ENCODE data around the gene PCDHGC3. TPM values are rescaled to one million over a fixed set of nuclear protein-coding genes. Genes with fewer than 3 reads are reported as not detected.
"Not testable (repeated sequence)": the region's sequence is repeated elsewhere in the genome, so short reads cannot be mapped to it uniquely, and the experiment has no call there.

Gene PCDHGC3
- total RNA-seq, 2 experiments from 2014 or later, result 27.2 to 59.7 TPM

DNA sequence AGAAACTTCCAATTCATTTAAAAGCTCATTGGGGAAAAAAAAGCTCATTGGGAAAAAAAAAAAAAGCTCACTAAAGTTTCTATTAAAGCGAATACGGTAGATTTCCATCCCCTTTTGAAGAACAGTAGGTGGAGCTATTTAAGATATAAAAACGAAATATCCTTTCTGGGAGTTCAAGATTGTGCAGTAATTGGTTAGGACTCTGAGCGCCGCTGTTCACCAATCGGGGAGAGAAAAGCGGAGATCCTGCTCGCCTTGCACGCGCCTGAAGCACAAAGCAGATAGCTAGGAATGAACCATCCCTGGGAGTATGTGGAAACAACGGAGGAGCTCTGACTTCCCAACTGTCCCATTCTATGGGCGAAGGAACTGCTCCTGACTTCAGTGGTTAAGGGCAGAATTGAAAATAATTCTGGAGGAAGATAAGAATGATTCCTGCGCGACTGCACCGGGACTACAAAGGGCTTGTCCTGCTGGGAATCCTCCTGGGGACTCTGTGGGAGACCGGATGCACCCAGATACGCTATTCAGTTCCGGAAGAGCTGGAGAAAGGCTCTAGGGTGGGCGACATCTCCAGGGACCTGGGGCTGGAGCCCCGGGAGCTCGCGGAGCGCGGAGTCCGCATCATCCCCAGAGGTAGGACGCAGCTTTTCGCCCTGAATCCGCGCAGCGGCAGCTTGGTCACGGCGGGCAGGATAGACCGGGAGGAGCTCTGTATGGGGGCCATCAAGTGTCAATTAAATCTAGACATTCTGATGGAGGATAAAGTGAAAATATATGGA, 45.2 kb upstream of the PCDHGC3 start, which contains the start of gene PCDHGA12:
TSS of gene PCDHGA12 (plus strand) at position 176 of the 782 bp plus-strand sequence. CDS start at position 429, 253 bp downstream.
- no peaks in the 10 kb centered on the region for H4K20me1 ChIP-seq (ENCODE audit: insufficient read depth, low read length)
- no peak within 1 kb of the TSS for H2AFZ ChIP-seq (ENCODE audit: low read length)
- H3K9me3 ChIP-seq (ENCODE audit: low read length), result no peaks in the 10 kb centered on the region
- no peaks in the 10 kb centered on the region for H3K79me2 ChIP-seq (ENCODE audit: insufficient read depth, low read depth, low read length)
- ChIA-PET CTCF (ENCODE audit: unreplicated experiment) (interaction anchor here (0.6 to 1.9 kb wide), 11 partner anchors 9 to 133 kb away, joined by 3 to 10 read pairs (median 3); partner anchors contain the start of gene PCDHGB7), POLR2A (interaction anchor here (0.6 to 1.6 kb wide), 7 partner anchors 9 to 100 kb away, joined by 3 to 6 read pairs (median 3); partner anchors contain the start of gene PCDHGA11)
- H3K4me1 ChIP-seq (ENCODE audit: insufficient read depth, low read length, poor library complexity, severe bottlenecking), result no peaks in the 10 kb centered on the region
- H3K4me3 ChIP-seq (ENCODE audit: low read depth, low read length, poor library complexity, severe bottlenecking), result no peak within 1 kb of the TSS
- DNase-seq (ENCODE audit: low spot score), result peak; percentile 76
- H3K36me3 ChIP-seq (ENCODE audit: insufficient read depth, low read length), result no peaks in the 10 kb centered on the region
- no peak within 1 kb of the TSS for H3K27ac ChIP-seq (ENCODE audit: low read depth, low read length, poor library complexity, severe bottlenecking)
- intact Hi-C loops (cut with micrococcal nuclease; ENCODE audit: unreplicated experiment), result no loop called here
- peak within 1 kb of the TSS; percentile 20; the same call in 1 of the 2 replicates for H3K4me2 ChIP-seq (ENCODE audit: low read length)
- no TSS peak for BruUV-seq (replicated peaks)
- H3K9me2 ChIP-seq (ENCODE audit: insufficient read depth, low read length), result no peaks in the 10 kb centered on the region
- TF ChIP-seq CTCF (conservative IDR thresholded peaks at IDR 0.05; ENCODE audit: low read length) (peak; percentile 85), EZH2phosphoT487 (IDR thresholded peaks at IDR 0.05; ENCODE audit: borderline replicate concordance, low read depth, low read length) (no peak)

GRCh38 chr5:141431286-141431685, 44.5 kb upstream of the PCDHGC3 start:
- Histone ChIP-seq H3K9me3 (ENCODE audit: low read length) (no peaks in the 10 kb centered on the region), H3K4me2 (ENCODE audit: low read length) (no peak overlapping the region; the same call in 1 of the 2 replicates), H2AFZ (ENCODE audit: low read length) (no peak overlapping the region), H3K9me2 (ENCODE audit: insufficient read depth, low read length) (no peaks in the 10 kb centered on the region), H3K36me3 (ENCODE audit: insufficient read depth, low read length) (no peaks in the 10 kb centered on the region), H3K4me3 (ENCODE audit: low read depth, low read length, poor library complexity, severe bottlenecking) (no peak overlapping the region), H3K4me1 (ENCODE audit: insufficient read depth, low read length, poor library complexity, severe bottlenecking) (no peaks in the 10 kb centered on the region), H4K20me1 (ENCODE audit: insufficient read depth, low read length) (no peaks in the 10 kb centered on the region), H3K79me2 (ENCODE audit: insufficient read depth, low read depth, low read length) (no peaks in the 10 kb centered on the region), H3K27ac (ENCODE audit: low read depth, low read length, poor library complexity, severe bottlenecking) (no peak overlapping the region)
- TF ChIP-seq CTCF (conservative IDR thresholded peaks at IDR 0.05; ENCODE audit: low read length) (no peak), EZH2phosphoT487 (IDR thresholded peaks at IDR 0.05; ENCODE audit: borderline replicate concordance, low read depth, low read length) (no peak)
- ChIA-PET CTCF (ENCODE audit: unreplicated experiment) (interaction anchor here (0.6 to 1.9 kb wide), 3 partner anchors 40 to 82 kb away, joined by 3 to 10 read pairs (median 3); no protein-coding TSS in a partner anchor), POLR2A (interaction anchor here (1.2 kb wide), 1 partner anchor 10 kb away, joined by 3 read pairs; the partner anchor contains the start of gene PCDHGA11)
- intact Hi-C loops (cut with micrococcal nuclease; ENCODE audit: unreplicated experiment), result no loop called here
- BruUV-seq (replicated peaks), result no TSS peak
- no peak for DNase-seq (ENCODE audit: low spot score)

DNA sequence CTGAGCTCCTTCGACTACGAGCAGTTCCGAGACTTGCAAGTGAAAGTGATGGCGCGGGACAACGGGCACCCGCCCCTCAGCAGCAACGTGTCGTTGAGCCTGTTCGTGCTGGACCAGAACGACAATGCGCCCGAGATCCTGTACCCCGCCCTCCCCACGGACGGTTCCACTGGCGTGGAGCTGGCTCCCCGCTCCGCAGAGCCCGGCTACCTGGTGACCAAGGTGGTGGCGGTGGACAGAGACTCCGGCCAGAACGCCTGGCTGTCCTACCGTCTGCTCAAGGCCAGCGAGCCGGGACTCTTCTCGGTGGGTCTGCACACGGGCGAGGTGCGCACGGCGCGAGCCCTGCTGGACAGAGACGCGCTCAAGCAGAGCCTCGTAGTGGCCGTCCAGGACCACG, 43.5 kb upstream of the PCDHGC3 start:
- H3K27ac ChIP-seq (ENCODE audit: low read depth, low read length, poor library complexity, severe bottlenecking); POLR2A ChIA-PET; CTCF ChIA-PET (ENCODE audit: unreplicated experiment); H3K9me3 ChIP-seq (ENCODE audit: low read length); H3K79me2 ChIP-seq (ENCODE audit: insufficient read depth, low read depth, low read length); DNase-seq (ENCODE audit: low spot score); H3K36me3 ChIP-seq (ENCODE audit: insufficient read depth, low read length); H3K4me1 ChIP-seq (ENCODE audit: insufficient read depth, low read length, poor library complexity, severe bottlenecking); H3K4me3 ChIP-seq (ENCODE audit: low read depth, low read length, poor library complexity, severe bottlenecking); BruUV-seq (replicated peaks); H3K4me2 ChIP-seq (ENCODE audit: low read length); intact Hi-C loops (cut with micrococcal nuclease; ENCODE audit: unreplicated experiment); H3K9me2 ChIP-seq (ENCODE audit: insufficient read depth, low read length); H4K20me1 ChIP-seq (ENCODE audit: insufficient read depth, low read length); H2AFZ ChIP-seq (ENCODE audit: low read length): not testable (repeated sequence)

GRCh38 chr5:141432726-141433125, 43.0 kb upstream of the PCDHGC3 start:
- H3K27ac ChIP-seq (ENCODE audit: low read depth, low read length, poor library complexity, severe bottlenecking); H3K79me2 ChIP-seq (ENCODE audit: insufficient read depth, low read depth, low read length); H2AFZ ChIP-seq (ENCODE audit: low read length); H3K9me2 ChIP-seq (ENCODE audit: insufficient read depth, low read length); H3K4me2 ChIP-seq (ENCODE audit: low read length); intact Hi-C loops (cut with micrococcal nuclease; ENCODE audit: unreplicated experiment); H3K4me1 ChIP-seq (ENCODE audit: insufficient read depth, low read length, poor library complexity, severe bottlenecking); POLR2A ChIA-PET; H3K4me3 ChIP-seq (ENCODE audit: low read depth, low read length, poor library complexity, severe bottlenecking); DNase-seq (ENCODE audit: low spot score); BruUV-seq (replicated peaks); CTCF ChIA-PET (ENCODE audit: unreplicated experiment); H4K20me1 ChIP-seq (ENCODE audit: insufficient read depth, low read length); H3K9me3 ChIP-seq (ENCODE audit: low read length); H3K36me3 ChIP-seq (ENCODE audit: insufficient read depth, low read length): not testable (repeated sequence)
